ENCODE results near the gene TMEM165. TPM values are rescaled to one million over a fixed set of nuclear protein-coding genes. Genes with fewer than 3 reads are reported as not detected.
A peak's percentile ranks its signal among the peaks of the same experiment; 100 is the strongest.

TMEM165 gene
- total and polyA plus RNA-seq, 2 donors (not counting 3 experiments of a cell fraction or from before 2014, with no cell fraction given): 144 to 177 TPM

DNA sequence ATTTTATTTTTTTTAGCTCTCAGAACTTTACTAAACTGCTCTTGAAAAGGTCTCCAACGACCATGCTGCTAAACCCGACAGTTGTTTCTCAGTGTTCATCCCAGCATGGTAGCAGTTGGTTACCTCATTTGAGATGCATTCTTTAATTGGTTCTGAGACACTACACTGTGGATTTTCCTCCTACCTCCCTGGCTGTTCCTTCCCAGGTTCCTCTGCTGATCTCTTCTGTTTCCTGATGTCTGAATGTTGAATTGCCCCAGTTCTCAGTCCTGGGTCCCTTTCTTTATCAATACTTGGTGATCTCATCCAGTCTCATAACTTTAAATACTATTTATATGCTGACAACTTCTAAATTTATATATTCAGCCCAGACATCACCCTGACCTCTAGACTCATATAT is 19.1 kb upstream of the TMEM165 start:
- no peaks in the 10 kb centered on the region for H3K36me3 ChIP-seq (ENCODE audit: control insufficient read depth in 2 of 2, extremely low read depth in 1 of 2, insufficient read depth in 2 of 2, low read length in 2 of 2)
- dilution Hi-C loops (cut with MboI; ENCODE audit: extremely low pct_ligation_motif_present, low sequenced_read_pairs): no loop called here
- H3K9me1 ChIP-seq (replicated peaks; ENCODE audit: control insufficient read depth, extremely low read depth, insufficient read depth, low read length): no peaks in the 10 kb centered on the region
- no peak overlapping the region for H3K9ac ChIP-seq (replicated peaks; ENCODE audit: extremely low read depth, insufficient read depth, low read length)
- ChIA-PET CTCF (interaction anchor here (1.0 to 1.6 kb wide), 2 partner anchors 18 to 19 kb away, joined by 3 to 4 read pairs; partner anchors contain the start of gene TMEM165), POLR2A (no interaction called here)
- H4K20me1 ChIP-seq (replicated peaks; ENCODE audit: control insufficient read depth, extremely low read depth, insufficient read depth, low read length): no peaks in the 10 kb centered on the region
- DNase-seq (ENCODE audit: low read depth, low spot score) (no peak), FAIRE-seq (peak; percentile 31)
- H3K9me3 ChIP-seq (replicated peaks; ENCODE audit: control insufficient read depth, insufficient read depth, low read length): no peaks in the 10 kb centered on the region
- H3K4me2 ChIP-seq (ENCODE audit: insufficient read depth, low read length): no peak overlapping the region
- no peaks in the 10 kb centered on the region for H3K27me3 ChIP-seq (ENCODE audit: control insufficient read depth in 2 of 2, insufficient read depth in 2 of 2, low read length in 2 of 2)
- TF ChIP-seq JUN (IDR thresholded peaks at IDR 0.05; ENCODE audit: borderline replicate concordance, insufficient read depth, insufficient read length, low read depth) (no peak), GATA2 (IDR thresholded peaks at IDR 0.05; ENCODE audit: insufficient read depth, insufficient read length, low read depth, low read length) (no peak), POLR2A (IDR thresholded peaks at IDR 0.05; ENCODE audit: low read depth, low read length) (no peak), EZH2 (IDR thresholded peaks at IDR 0.05; ENCODE audit: borderline replicate concordance, low read depth, low read length, severe bottlenecking) (no peak), MYC (IDR thresholded peaks at IDR 0.05; ENCODE audit: low read depth, low read length) (no peak), POLR2AphosphoS5 (IDR thresholded peaks at IDR 0.05; ENCODE audit: insufficient read depth, low read depth, low read length) (no peak), FOS (IDR thresholded peaks at IDR 0.05; ENCODE audit: borderline replicate concordance, insufficient read depth, low read length) (no peak)
- TF ChIP-seq, protein P1, sequence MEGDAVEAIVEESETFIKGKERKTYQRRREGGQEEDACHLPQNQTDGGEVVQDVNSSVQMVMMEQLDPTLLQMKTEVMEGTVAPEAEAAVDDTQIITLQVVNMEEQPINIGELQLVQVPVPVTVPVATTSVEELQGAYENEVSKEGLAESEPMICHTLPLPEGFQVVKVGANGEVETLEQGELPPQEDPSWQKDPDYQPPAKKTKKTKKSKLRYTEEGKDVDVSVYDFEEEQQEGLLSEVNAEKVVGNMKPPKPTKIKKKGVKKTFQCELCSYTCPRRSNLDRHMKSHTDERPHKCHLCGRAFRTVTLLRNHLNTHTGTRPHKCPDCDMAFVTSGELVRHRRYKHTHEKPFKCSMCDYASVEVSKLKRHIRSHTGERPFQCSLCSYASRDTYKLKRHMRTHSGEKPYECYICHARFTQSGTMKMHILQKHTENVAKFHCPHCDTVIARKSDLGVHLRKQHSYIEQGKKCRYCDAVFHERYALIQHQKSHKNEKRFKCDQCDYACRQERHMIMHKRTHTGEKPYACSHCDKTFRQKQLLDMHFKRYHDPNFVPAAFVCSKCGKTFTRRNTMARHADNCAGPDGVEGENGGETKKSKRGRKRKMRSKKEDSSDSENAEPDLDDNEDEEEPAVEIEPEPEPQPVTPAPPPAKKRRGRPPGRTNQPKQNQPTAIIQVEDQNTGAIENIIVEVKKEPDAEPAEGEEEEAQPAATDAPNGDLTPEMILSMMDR (IDR thresholded peaks at IDR 0.05; ENCODE audit: extremely low read depth in 1 of 2, insufficient read depth in 1 of 2, low read depth in 1 of 2, low read length in 2 of 2): no peak
- TF ChIP-seq, protein P2, sequence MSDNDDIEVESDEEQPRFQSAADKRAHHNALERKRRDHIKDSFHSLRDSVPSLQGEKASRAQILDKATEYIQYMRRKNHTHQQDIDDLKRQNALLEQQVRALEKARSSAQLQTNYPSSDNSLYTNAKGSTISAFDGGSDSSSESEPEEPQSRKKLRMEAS (IDR thresholded peaks at IDR 0.05; ENCODE audit: insufficient read depth, insufficient read length): no peak
- H2AFZ ChIP-seq (ENCODE audit: low read depth, low read length): no peak overlapping the region
- H3K27ac ChIP-seq (ENCODE audit: insufficient read depth, low read depth, low read length): no peak overlapping the region
- H3K79me2 ChIP-seq (ENCODE audit: control insufficient read depth, insufficient read depth, low read length): no peaks in the 10 kb centered on the region
- H3K4me1 ChIP-seq (ENCODE audit: control insufficient read depth, extremely low read depth, insufficient read depth, low read length): no peaks in the 10 kb centered on the region
- BruUV-seq (replicated peaks): no TSS peak
- no peak overlapping the region for H3K4me3 ChIP-seq (replicated peaks in 1 of 3; ENCODE audit: insufficient read depth in 1 of 3, low read depth in 1 of 3, low read length in 3 of 3)
- intact Hi-C loops (cut with micrococcal nuclease): no loop called here

Measured in endothelial cell of umbilical vein (primary cell).